Thyroid gland (tissue), 4 donors: Measurements from ENCODE around the gene TUBB1. TPM values are rescaled to one million over a fixed set of nuclear protein-coding genes. Genes with fewer than 3 reads are reported as not detected.
A peak's percentile ranks its signal among the peaks of the same experiment; 100 is the strongest.

ENCODE experiments used
- DNase-seq, 2 donors: peaks; one replicate each; pipeline ENCODE4 v3.0.0-alpha.2; 2019
- H3K27ac ChIP-seq, 3 donors: fragments of 200-600 bp; sonication (generic); 1 replicate in 2 of 3; 2 replicates in 1 of 3; pipeline ENCODE4 v1.5.1; 2016 to 2019; ENCODE audit warnings: mild to moderate bottlenecking in 1 of 3, moderate library complexity in 1 of 3
- H3K27me3 ChIP-seq: fragments of 200-600 bp; sonication (generic); one replicate; pipeline ENCODE4 v1.5.1; 2019
- H3K36me3 ChIP-seq, 2 donors: fragments of 200-600 bp; sonication (generic); one replicate each; pipeline ENCODE4 v1.5.1; 2016 to 2019
- H3K4me1 ChIP-seq, 2 donors: fragments of 200-600 bp; sonication (generic); one replicate each; pipeline ENCODE4 v1.5.1; 2017 to 2019
- H3K4me3 ChIP-seq, 3 donors: fragments of 200-600 bp; sonication (generic); replicated peaks in 1 of 3; 1 replicate in 2 of 3; 2 replicates in 1 of 3; pipeline ENCODE4 v1.5.1; 2016; ENCODE audit warnings: mild to moderate bottlenecking in 1 of 3
- H3K9me3 ChIP-seq: fragments of 200-600 bp; sonication (generic); one replicate; pipeline ENCODE4 v1.5.1; 2017
- POLR2A ChIP-seq, 2 donors: fragments of 450-650 bp; IDR thresholded peaks; one replicate each; pipeline ENCODE4 v1.6.1; 2017; ENCODE audit warnings: antibody characterized with exemption in 2 of 2, mild to moderate bottlenecking in 2 of 2, moderate library complexity in 1 of 2
- WGBS, 2 donors: methylation state at CpG; one replicate each; pipeline ENCODE4 v1.1.5; 2017; 5-methylcytosine and 5-hydroxymethylcytosine counted together
- intact Hi-C: fragments of 100-400 bp; cut with DNase I; formaldehyde crosslinking; loops from one replicate; pipeline ENCODE4 v1.15.1; 2023
- total RNA-seq, 4 donors: library from RNA; depleted of rRNA; stranded (reverse); fragments of >200 nt; gene quantifications; one replicate each; pipeline ENCODE4 v1.2.3, GENCODE V29; 2016
- TF ChIP-seq, protein P1 (sequence below), 6 experiments: fragments of 200-600 bp in 3 of 6; fragments of 450-650 bp in 3 of 6; sonication (generic) in 3 of 6; IDR thresholded peaks; one replicate each; pipeline ENCODE4 v1.5.1; 2016 to 2019; ENCODE audit warnings: antibody characterized with exemption in 6 of 6, mild to moderate bottlenecking in 2 of 6, inconsistent platforms in 1 of 6, moderate library complexity in 1 of 6

TUBB1 gene
- total RNA-seq, 4 donors from 2014 or later: 0.11 to 0.46 TPM; not detected in 2

GRCh38 chr20:58993332-58994248 lies 25.6 kb upstream of the TUBB1 start:
- peak in 1 of 2 donors; percentile 22 for DNase-seq
- H3K4me3 ChIP-seq: no peak overlapping the region
- H3K27me3 ChIP-seq: no peaks in the 10 kb centered on the region
- WGBS, 2 donors: 85 to 89% methylated on average over 23 of the region's 23 CpGs
- no peaks in the 10 kb centered on the region for H3K9me3 ChIP-seq
- peaks cover 76 to 79% of the 10 kb centered on the region in 2 donors for H3K36me3 ChIP-seq
- TF ChIP-seq, protein P1, sequence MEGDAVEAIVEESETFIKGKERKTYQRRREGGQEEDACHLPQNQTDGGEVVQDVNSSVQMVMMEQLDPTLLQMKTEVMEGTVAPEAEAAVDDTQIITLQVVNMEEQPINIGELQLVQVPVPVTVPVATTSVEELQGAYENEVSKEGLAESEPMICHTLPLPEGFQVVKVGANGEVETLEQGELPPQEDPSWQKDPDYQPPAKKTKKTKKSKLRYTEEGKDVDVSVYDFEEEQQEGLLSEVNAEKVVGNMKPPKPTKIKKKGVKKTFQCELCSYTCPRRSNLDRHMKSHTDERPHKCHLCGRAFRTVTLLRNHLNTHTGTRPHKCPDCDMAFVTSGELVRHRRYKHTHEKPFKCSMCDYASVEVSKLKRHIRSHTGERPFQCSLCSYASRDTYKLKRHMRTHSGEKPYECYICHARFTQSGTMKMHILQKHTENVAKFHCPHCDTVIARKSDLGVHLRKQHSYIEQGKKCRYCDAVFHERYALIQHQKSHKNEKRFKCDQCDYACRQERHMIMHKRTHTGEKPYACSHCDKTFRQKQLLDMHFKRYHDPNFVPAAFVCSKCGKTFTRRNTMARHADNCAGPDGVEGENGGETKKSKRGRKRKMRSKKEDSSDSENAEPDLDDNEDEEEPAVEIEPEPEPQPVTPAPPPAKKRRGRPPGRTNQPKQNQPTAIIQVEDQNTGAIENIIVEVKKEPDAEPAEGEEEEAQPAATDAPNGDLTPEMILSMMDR (IDR thresholded peaks at IDR 0.05): no peak
- no peak for TF ChIP-seq POLR2A (IDR thresholded peaks at IDR 0.05)
- H3K27ac ChIP-seq: peak overlapping the region in 2 of 3 donors; percentile 34 to 64
- H3K4me1 ChIP-seq: peaks cover 23 to 31% of the 10 kb centered on the region in 2 donors
- intact Hi-C loops: no loop called here

GRCh38 chr20:58994390-58995159 lies 24.7 kb upstream of the TUBB1 start:
- no peak overlapping the region for H3K4me3 ChIP-seq
- H3K4me1 ChIP-seq: peaks cover 21 to 29% of the 10 kb centered on the region in 2 donors
- H3K36me3 ChIP-seq: peaks cover 76 to 79% of the 10 kb centered on the region in 2 donors
- DNase-seq: no peak
- H3K9me3 ChIP-seq: no peaks in the 10 kb centered on the region
- H3K27ac ChIP-seq: no peak overlapping the region
- TF ChIP-seq, protein P1 (IDR thresholded peaks at IDR 0.05): no peak
- TF ChIP-seq POLR2A (IDR thresholded peaks at IDR 0.05): no peak
- WGBS, 2 donors: 80 to 90% methylated on average over 17 of the region's 17 CpGs
- no peaks in the 10 kb centered on the region for H3K27me3 ChIP-seq
- intact Hi-C loops: no loop called here

DNA sequence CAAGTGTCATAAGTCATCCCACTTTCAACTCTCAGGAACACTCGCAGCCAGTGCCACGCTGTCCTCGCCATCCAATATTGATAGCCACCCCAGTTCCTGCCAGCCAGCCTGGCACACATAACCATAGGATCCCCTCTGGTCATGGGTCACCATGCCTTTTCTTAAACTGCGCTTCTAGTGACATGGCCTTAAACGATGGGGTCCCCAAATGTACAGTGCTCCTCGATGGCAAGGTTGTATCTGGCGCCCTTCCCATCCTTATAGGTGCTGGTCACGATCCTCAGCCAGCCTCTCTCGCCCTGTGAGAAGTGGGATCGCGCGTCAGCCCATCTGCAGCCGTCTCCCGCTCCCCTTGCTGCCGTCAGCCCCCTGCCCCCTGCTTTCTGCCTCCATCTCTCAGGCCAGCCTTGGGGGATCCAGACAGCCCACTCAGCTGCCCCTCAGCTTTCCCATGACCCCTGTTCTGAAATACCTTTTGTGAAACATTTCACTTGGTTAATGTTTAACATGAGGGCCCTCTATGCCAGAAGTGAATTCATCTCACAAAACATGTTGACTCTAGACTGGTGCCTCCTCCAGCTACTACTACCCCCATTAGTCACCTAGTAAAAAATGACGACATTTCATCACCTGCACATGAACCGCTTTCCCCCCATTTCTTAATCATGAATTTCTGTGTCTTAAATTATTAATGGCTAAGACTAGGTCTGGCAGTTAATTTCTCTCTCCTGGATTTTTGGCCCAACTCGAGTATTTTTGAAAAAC lies 23.6 kb upstream of the TUBB1 start:
- intact Hi-C loops: no loop called here
- WGBS, 2 donors: 91 to 93% methylated on average over 18 of the region's 18 CpGs

GRCh38 chr20:58996226-58996611 lies 23.0 kb upstream of the TUBB1 start:
- Histone ChIP-seq H3K27me3 (no peaks in the 10 kb centered on the region), H3K4me1 (peaks cover 16 to 22% of the 10 kb centered on the region in 2 donors), H3K27ac (peak overlapping the region; percentile 36 to 79 (median 48)), H3K9me3 (no peaks in the 10 kb centered on the region), H3K36me3 (peaks cover 68 to 70% of the 10 kb centered on the region in 2 donors), H3K4me3 (no peak overlapping the region)
- TF ChIP-seq, protein P1 (IDR thresholded peaks at IDR 0.05): no peak
- TF ChIP-seq POLR2A (IDR thresholded peaks at IDR 0.05): no peak
- WGBS, 2 donors: 64 to 66% methylated on average over 12 of the region's 12 CpGs
- intact Hi-C loops: no loop called here
- DNase-seq: peak; percentile 42 to 59

More for the DNA sequence above, 23.6 kb upstream of the TUBB1 start:
- Histone ChIP-seq H3K27me3 (no peaks in the 10 kb centered on the region), H3K27ac (peak overlapping the region; percentile 36 to 79 (median 48)), H3K36me3 (peaks cover 71 to 73% of the 10 kb centered on the region in 2 donors), H3K4me1 (peaks cover 16 to 22% of the 10 kb centered on the region in 2 donors), H3K9me3 (no peaks in the 10 kb centered on the region), H3K4me3 (no peak overlapping the region)
- TF ChIP-seq, protein P1 (IDR thresholded peaks at IDR 0.05): no peak
- no peak for TF ChIP-seq POLR2A (IDR thresholded peaks at IDR 0.05)
- no peak for DNase-seq
